ENCODE data around the gene ZNF283. TPM values are rescaled to one million over a fixed set of nuclear protein-coding genes. Genes with fewer than 3 reads are reported as not detected.
"Not testable (repeated sequence)": the region's sequence is repeated elsewhere in the genome, so short reads cannot be mapped to it uniquely, and the experiment has no call there.

The ZNF283 gene
- total and polyA plus RNA-seq, 4 donors, result 11.8 to 37.7 (median 17.1) TPM

GRCh38 chr19:43842007-43842406 lies 14.9 kb downstream of the ZNF283 start:
- Histone ChIP-seq H3K9me3 (ENCODE audit: control insufficient read depth, insufficient read depth, low read length) (peaks cover 37% of the 10 kb centered on the region), H3K4me3 (ENCODE audit: low read depth, low read length) (no peak overlapping the region), H3K27me3 (ENCODE audit: control insufficient read depth, insufficient read depth, low read length) (no peaks in the 10 kb centered on the region), H3K36me3 (ENCODE audit: control insufficient read depth, insufficient read depth, low read length) (peaks cover 28% of the 10 kb centered on the region), H3K27ac (ENCODE audit: low read depth, low read length) (no peak overlapping the region), H3K4me1 (ENCODE audit: control insufficient read depth, insufficient read depth, low read length) (no peaks in the 10 kb centered on the region)
- WGBS (ENCODE audit: insufficient coverage), result no CpG with 5 or more reads among the region's 2 CpGs
- no peak for DNase-seq (ENCODE audit: low read depth in 4 of 6, low spot score in 6 of 6)

GRCh38 chr19:43847246-43847645 lies 20.1 kb downstream of the ZNF283 start:
- Histone ChIP-seq H3K4me3 (ENCODE audit: low read depth, low read length) (no peak overlapping the region), H3K27me3 (ENCODE audit: control insufficient read depth, insufficient read depth, low read length) (no peaks in the 10 kb centered on the region), H3K9me3 (ENCODE audit: control insufficient read depth, insufficient read depth, low read length) (peaks cover 49% of the 10 kb centered on the region), H3K27ac (ENCODE audit: low read depth, low read length) (no peak overlapping the region), H3K4me1 (ENCODE audit: control insufficient read depth, insufficient read depth, low read length) (no peaks in the 10 kb centered on the region), H3K36me3 (ENCODE audit: control insufficient read depth, insufficient read depth, low read length) (peaks cover 8% of the 10 kb centered on the region)
- no peak for DNase-seq (ENCODE audit: low read depth in 4 of 6, low spot score in 6 of 6)
- WGBS (ENCODE audit: insufficient coverage), result no CpG with 5 or more reads among the region's 1 CpG

DNA sequence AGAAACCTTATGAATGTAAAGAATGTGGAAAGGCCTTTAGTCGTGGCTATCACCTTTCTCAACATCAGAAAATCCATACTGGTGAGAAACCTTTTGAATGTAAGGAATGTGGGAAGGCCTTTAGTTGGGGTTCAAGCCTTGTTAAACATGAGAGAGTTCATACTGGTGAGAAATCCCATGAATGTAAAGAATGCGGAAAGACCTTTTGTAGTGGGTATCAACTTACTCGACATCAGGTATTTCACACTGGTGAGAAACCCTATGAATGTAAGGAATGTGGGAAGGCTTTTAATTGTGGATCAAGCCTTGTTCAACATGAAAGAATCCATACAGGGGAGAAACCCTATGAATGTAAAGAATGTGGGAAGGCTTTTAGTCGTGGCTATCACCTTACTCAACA lies 20.8 kb downstream of the ZNF283 start:
- 100% methylated on average over 2 of the region's 4 CpGs for WGBS (ENCODE audit: insufficient coverage)
- Histone ChIP-seq H3K27me3 (ENCODE audit: control insufficient read depth, insufficient read depth, low read length) (no peaks in the 10 kb centered on the region), H3K4me1 (ENCODE audit: control insufficient read depth, insufficient read depth, low read length) (no peaks in the 10 kb centered on the region), H3K27ac (ENCODE audit: low read depth, low read length) (no peak overlapping the region), H3K36me3 (ENCODE audit: control insufficient read depth, insufficient read depth, low read length) (peaks cover 6% of the 10 kb centered on the region), H3K9me3 (ENCODE audit: control insufficient read depth, insufficient read depth, low read length) (peaks cover 50% of the 10 kb centered on the region), H3K4me3 (ENCODE audit: low read depth, low read length) (no peak overlapping the region)
- DNase-seq (ENCODE audit: low read depth in 4 of 6, low spot score in 6 of 6), result no peak

- peaks cover 49% of the 10 kb centered on the region for H3K9me3 ChIP-seq (ENCODE audit: control insufficient read depth, insufficient read depth, low read length)
- H3K36me3 ChIP-seq (ENCODE audit: control insufficient read depth, insufficient read depth, low read length), result peaks cover 3% of the 10 kb centered on the region
- no peak overlapping the region for H3K27ac ChIP-seq (ENCODE audit: low read depth, low read length)
These were observed 21.7 kb downstream of the ZNF283 start for GRCh38 chr19:43848821-43849220.

DNA sequence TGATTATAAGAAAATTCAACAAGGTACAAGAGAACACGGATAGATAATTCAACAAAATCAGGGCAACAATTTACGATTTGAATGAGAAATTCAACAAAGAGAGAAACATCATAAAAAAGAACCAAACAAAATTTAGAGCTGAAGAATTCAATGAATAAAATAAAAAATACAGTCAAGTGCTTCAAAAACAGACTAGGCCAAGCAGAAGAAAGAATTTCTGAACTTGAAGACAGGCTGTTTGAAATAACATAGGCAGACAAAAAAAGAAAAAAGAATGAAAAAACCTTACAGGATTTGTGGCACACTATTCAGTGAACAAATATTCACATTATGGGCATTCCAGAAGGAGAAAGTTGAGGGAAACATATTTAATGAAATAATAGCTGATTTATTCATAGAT lies 31.1 kb downstream of the ZNF283 start:
- no peak for DNase-seq (ENCODE audit: low read depth in 4 of 6, low spot score in 6 of 6)
- no peaks in the 10 kb centered on the region for H3K4me1 ChIP-seq (ENCODE audit: control insufficient read depth, insufficient read depth, low read length)
- H3K4me3 ChIP-seq (ENCODE audit: low read depth, low read length), result no peak overlapping the region
- H3K27me3 ChIP-seq (ENCODE audit: control insufficient read depth, insufficient read depth, low read length), result no peaks in the 10 kb centered on the region
- no CpG with 5 or more reads among the region's 2 CpGs for WGBS (ENCODE audit: insufficient coverage)
- no peaks in the 10 kb centered on the region for H3K36me3 ChIP-seq (ENCODE audit: control insufficient read depth, insufficient read depth, low read length)
- peaks cover 22% of the 10 kb centered on the region for H3K9me3 ChIP-seq (ENCODE audit: control insufficient read depth, insufficient read depth, low read length)
- no peak overlapping the region for H3K27ac ChIP-seq (ENCODE audit: low read depth, low read length)

More at GRCh38 chr19:43848821-43849220, 21.7 kb downstream of the ZNF283 start:
- Histone ChIP-seq H3K4me3 (ENCODE audit: low read depth, low read length) (no peak overlapping the region), H3K27me3 (ENCODE audit: control insufficient read depth, insufficient read depth, low read length) (no peaks in the 10 kb centered on the region), H3K4me1 (ENCODE audit: control insufficient read depth, insufficient read depth, low read length) (no peaks in the 10 kb centered on the region)
- no peak for DNase-seq (ENCODE audit: low read depth in 4 of 6, low spot score in 6 of 6)

- not testable (repeated sequence) for H3K4me1 ChIP-seq (ENCODE audit: control insufficient read depth, insufficient read depth, low read length); H3K27ac ChIP-seq (ENCODE audit: low read depth, low read length); H3K27me3 ChIP-seq (ENCODE audit: control insufficient read depth, insufficient read depth, low read length); H3K4me3 ChIP-seq (ENCODE audit: low read depth, low read length); DNase-seq (ENCODE audit: low read depth in 4 of 6, low spot score in 6 of 6); H3K36me3 ChIP-seq (ENCODE audit: control insufficient read depth, insufficient read depth, low read length)
- 91% methylated on average over 17 of the region's 28 CpGs for WGBS (ENCODE audit: insufficient coverage)
- H3K9me3 ChIP-seq (ENCODE audit: control insufficient read depth, insufficient read depth, low read length), result peaks cover 17% of the 10 kb centered on the region
These were observed 39.8 kb downstream of the ZNF283 start for GRCh38 chr19:43866923-43867322.

DNA sequence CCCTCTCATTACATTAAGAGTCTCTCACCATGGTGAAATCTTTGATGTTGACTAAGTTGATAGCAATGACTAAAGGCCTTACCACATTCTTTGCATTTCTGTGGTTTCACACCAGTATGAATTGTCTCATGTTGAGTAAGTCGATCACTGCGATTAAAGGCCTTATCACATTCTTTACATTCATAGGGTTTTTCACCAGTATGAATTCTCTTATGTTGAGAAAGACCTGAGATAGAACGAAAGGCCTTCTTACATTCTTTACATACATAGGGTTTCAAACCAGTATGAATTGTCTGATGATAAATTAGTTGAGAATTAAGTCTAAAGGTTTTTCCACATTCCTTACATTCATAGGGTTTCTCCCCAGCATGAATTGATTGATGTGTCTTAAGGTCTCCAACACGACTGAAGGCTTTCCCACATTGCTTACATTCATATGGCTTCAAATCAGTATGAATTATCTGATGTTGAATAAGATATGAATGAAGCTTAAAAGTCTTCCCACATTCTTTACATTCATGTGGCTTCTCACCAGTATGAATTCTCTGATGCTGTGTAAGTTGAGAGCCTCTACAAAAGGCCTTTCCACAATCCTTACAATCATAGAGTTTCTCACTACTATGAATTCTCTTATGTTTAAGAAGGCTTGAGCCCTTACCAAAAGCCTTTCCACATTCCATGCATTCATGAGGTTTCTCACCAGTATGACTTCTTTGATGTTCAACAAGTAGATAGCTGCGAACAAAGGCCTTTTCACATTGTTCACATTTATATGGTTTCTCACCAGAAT lies 45.6 kb downstream of the ZNF283 start:
- WGBS (ENCODE audit: insufficient coverage), result no CpG with 5 or more reads among the region's 5 CpGs
- Histone ChIP-seq H3K4me1 (ENCODE audit: control insufficient read depth, insufficient read depth, low read length) (no peaks in the 10 kb centered on the region), H3K27ac (ENCODE audit: low read depth, low read length) (no peak overlapping the region), H3K27me3 (ENCODE audit: control insufficient read depth, insufficient read depth, low read length) (no peaks in the 10 kb centered on the region), H3K4me3 (ENCODE audit: low read depth, low read length) (no peak overlapping the region), H3K9me3 (ENCODE audit: control insufficient read depth, insufficient read depth, low read length) (peaks cover 37% of the 10 kb centered on the region), H3K36me3 (ENCODE audit: control insufficient read depth, insufficient read depth, low read length) (peaks cover 2% of the 10 kb centered on the region)
- no peak for DNase-seq (ENCODE audit: low read depth in 4 of 6, low spot score in 6 of 6)

- H3K4me3 ChIP-seq (ENCODE audit: low read depth, low read length), result no peak overlapping the region
- DNase-seq (ENCODE audit: low read depth in 4 of 6, low spot score in 6 of 6), result no peak
- peaks cover 32% of the 10 kb centered on the region for H3K9me3 ChIP-seq (ENCODE audit: control insufficient read depth, insufficient read depth, low read length)
- no peaks in the 10 kb centered on the region for H3K27me3 ChIP-seq (ENCODE audit: control insufficient read depth, insufficient read depth, low read length)
- H3K27ac ChIP-seq (ENCODE audit: low read depth, low read length), result no peak overlapping the region
- WGBS (ENCODE audit: insufficient coverage), result 88% methylated on average over 3 of the region's 5 CpGs
- H3K36me3 ChIP-seq (ENCODE audit: control insufficient read depth, insufficient read depth, low read length), result no peaks in the 10 kb centered on the region
- H3K4me1 ChIP-seq (ENCODE audit: control insufficient read depth, insufficient read depth, low read length), result no peaks in the 10 kb centered on the region
These were observed 53.4 kb downstream of the ZNF283 start for GRCh38 chr19:43880483-43880882.

DNA sequence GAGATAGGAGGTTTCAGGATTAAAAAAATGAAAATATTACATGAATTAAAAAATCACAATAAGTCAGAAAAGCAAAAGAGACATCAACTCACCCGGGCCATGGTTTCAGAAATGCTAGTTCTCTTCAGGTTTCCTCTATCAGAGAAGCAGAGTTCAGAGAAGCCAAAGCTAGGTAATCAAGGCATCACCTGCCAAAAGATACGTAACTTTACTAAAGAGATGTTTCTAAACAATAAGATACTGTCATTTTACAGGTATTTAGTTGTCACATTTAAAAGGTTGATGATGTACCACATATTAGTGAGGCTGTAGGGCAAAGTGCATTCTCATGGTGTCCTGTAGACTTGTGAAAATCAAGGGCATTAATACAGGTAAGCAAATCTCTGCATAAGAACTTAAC lies 56.7 kb downstream of the ZNF283 start, which contains the start of gene ZNF404:
Gene ZNF404 (minus strand): TSS at position 101 of the 400 bp plus-strand sequence.
- H3K9me3 ChIP-seq (ENCODE audit: control insufficient read depth, insufficient read depth, low read length), result peaks cover 21% of the 10 kb centered on the region
- no peak for DNase-seq (ENCODE audit: low read depth in 4 of 6, low spot score in 6 of 6)

DNA sequence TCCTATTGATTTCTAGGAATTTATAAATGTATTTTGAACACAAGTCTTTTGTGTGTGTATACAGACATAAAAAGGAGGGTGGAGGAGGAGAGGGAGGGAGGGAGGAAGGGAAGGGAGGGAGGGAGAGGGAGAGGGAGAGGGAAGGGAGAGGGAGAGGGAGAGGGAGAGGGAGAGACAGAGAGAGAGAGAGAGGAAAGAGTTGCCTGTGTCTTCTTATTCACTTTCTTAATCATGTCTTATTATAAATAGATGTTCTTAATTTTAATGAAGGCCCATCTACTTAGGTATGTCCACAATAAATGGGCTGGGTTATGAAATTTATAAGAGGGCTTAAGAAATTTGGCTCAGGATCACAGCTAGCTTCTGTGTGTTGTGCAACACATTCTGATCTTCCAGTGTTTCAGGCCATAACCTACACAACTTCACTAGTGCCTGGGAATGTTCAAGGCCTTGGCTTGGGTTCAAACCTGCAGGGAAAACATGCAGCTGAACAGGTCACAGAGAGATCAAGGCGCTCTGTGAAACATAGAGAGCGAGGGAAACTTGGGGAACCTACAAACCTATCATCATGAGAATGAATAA lies 68.7 kb downstream of the ZNF283 start:
- Histone ChIP-seq H3K4me3 (ENCODE audit: low read depth, low read length) (no peak overlapping the region), H3K36me3 (ENCODE audit: control insufficient read depth, insufficient read depth, low read length) (peaks cover 4% of the 10 kb centered on the region), H3K27me3 (ENCODE audit: control insufficient read depth, insufficient read depth, low read length) (no peaks in the 10 kb centered on the region), H3K27ac (ENCODE audit: low read depth, low read length) (no peak overlapping the region), H3K4me1 (ENCODE audit: control insufficient read depth, insufficient read depth, low read length) (no peaks in the 10 kb centered on the region), H3K9me3 (ENCODE audit: control insufficient read depth, insufficient read depth, low read length) (peaks cover 4% of the 10 kb centered on the region)
- no CpG with 5 or more reads among the region's 2 CpGs for WGBS (ENCODE audit: insufficient coverage)
- DNase-seq (ENCODE audit: low read depth in 4 of 6, low spot score in 6 of 6), result no peak

More for the DNA sequence above, 56.7 kb downstream of the ZNF283 start, which contains the start of gene ZNF404:
- no peaks in the 10 kb centered on the region for H3K36me3 ChIP-seq (ENCODE audit: control insufficient read depth, insufficient read depth, low read length)
- no CpG with 5 or more reads among the region's 2 CpGs for WGBS (ENCODE audit: insufficient coverage)
- no peaks in the 10 kb centered on the region for H3K27me3 ChIP-seq (ENCODE audit: control insufficient read depth, insufficient read depth, low read length)
- H3K4me3 ChIP-seq (ENCODE audit: low read depth, low read length), result no peak within 1 kb of the TSS
- H3K27ac ChIP-seq (ENCODE audit: low read depth, low read length), result no peak within 1 kb of the TSS
- H3K4me1 ChIP-seq (ENCODE audit: control insufficient read depth, insufficient read depth, low read length), result no peaks in the 10 kb centered on the region
